Measurements from ENCODE around the gene ANKRD55.
A peak's percentile ranks its signal among the peaks of the same experiment; 100 is the strongest.

The ANKRD55 gene

GRCh38 chr5:56123531-56124243 is 109.4 kb downstream of the ANKRD55 start (continued):
- peak; percentile 38; the same call in 1 of the 2 replicates for TF ChIP-seq ZFP3 (tag by site-specific recombination; IDR thresholded peaks at IDR 0.05; ENCODE audit: low read depth)
- TF ChIP-seq SP3 (tag by site-specific recombination; IDR thresholded peaks at IDR 0.05): peak; percentile 72
- TF ChIP-seq ZNF184 (tag by site-specific recombination; IDR thresholded peaks at IDR 0.05): peak; percentile 58
- TF ChIP-seq HOXC10 (CRISPR knock-in tag; IDR thresholded peaks at IDR 0.05): no peak
- peak; percentile 40; the same call in 1 of the 2 replicates for TF ChIP-seq ZNF610 (tag by site-specific recombination; IDR thresholded peaks at IDR 0.05; ENCODE audit: borderline replicate concordance)
- TF ChIP-seq ZNF10 (tag by site-specific recombination; IDR thresholded peaks at IDR 0.05): 0 out of 2 replicates have a peak, but pooled peaks have one; percentile 35
- TF ChIP-seq WT1 (tag by site-specific recombination; IDR thresholded peaks at IDR 0.05): peak; percentile 95
- peak; percentile 93 for TF ChIP-seq EGR2 (tag by site-specific recombination; IDR thresholded peaks at IDR 0.05; ENCODE audit: low read depth)
- peak; percentile 84 for TF ChIP-seq KLF1 (tag by site-specific recombination; IDR thresholded peaks at IDR 0.05)
- no peak for TF ChIP-seq ZNF704 (tag by site-specific recombination; IDR thresholded peaks at IDR 0.05)
- TF ChIP-seq IKZF3 (tag by site-specific recombination; IDR thresholded peaks at IDR 0.05): peak; percentile 88
- TF ChIP-seq ZNF843 (tag by site-specific recombination; IDR thresholded peaks at IDR 0.05): peak; percentile 94
- TF ChIP-seq ZNF311 (tag by site-specific recombination; IDR thresholded peaks at IDR 0.05; ENCODE audit: borderline replicate concordance): no peak
- no peak for TF ChIP-seq ZNF548 (tag by site-specific recombination; IDR thresholded peaks at IDR 0.05)
- TF ChIP-seq ZNF623 (tag by site-specific recombination; IDR thresholded peaks at IDR 0.05): peak; percentile 34; the same call in 1 of the 2 replicates
- no peak for TF ChIP-seq RBAK (tag by site-specific recombination; IDR thresholded peaks at IDR 0.05)
- TF ChIP-seq HIC1 (tag by site-specific recombination; IDR thresholded peaks at IDR 0.05): peak; percentile 69; the same call in 1 of the 2 replicates
- TF ChIP-seq PRDM6 (tag by site-specific recombination; IDR thresholded peaks at IDR 0.05): peak; percentile 97
- peak; percentile 56; the same call in 1 of the 2 replicates for TF ChIP-seq KLF9 (tag by site-specific recombination; IDR thresholded peaks at IDR 0.05; ENCODE audit: low read depth)
- peak; percentile 56; the same call in 1 of the 2 replicates for TF ChIP-seq ZNF518A (tag by site-specific recombination; conservative IDR thresholded peaks at IDR 0.05; ENCODE audit: low read depth)
- TF ChIP-seq ZBTB20 (tag by site-specific recombination; IDR thresholded peaks at IDR 0.05): peak; percentile 67
- no peak for TF ChIP-seq OVOL3 (tag by site-specific recombination; IDR thresholded peaks at IDR 0.05)
- TF ChIP-seq SP2 (tag by site-specific recombination; IDR thresholded peaks at IDR 0.05): peak; percentile 71
- no peak for TF ChIP-seq ZNF473 (tag by site-specific recombination; IDR thresholded peaks at IDR 0.05)
- TF ChIP-seq ZNF600 (tag by site-specific recombination; IDR thresholded peaks at IDR 0.05): 0 out of 2 replicates have a peak, but pooled peaks have one; percentile 45
- no peak for TF ChIP-seq ZNF350 (tag by site-specific recombination; IDR thresholded peaks at IDR 0.05)
- TF ChIP-seq TRIM28 (IDR thresholded peaks at IDR 0.05; ENCODE audit: borderline replicate concordance, low read length): peak; percentile 97
- TF ChIP-seq MYNN (tag by site-specific recombination; IDR thresholded peaks at IDR 0.05; ENCODE audit: borderline replicate concordance): peak; percentile 71; the same call in 1 of the 2 replicates
- TF ChIP-seq YY2 (tag by site-specific recombination; IDR thresholded peaks at IDR 0.05): no peak

Data from HEK293 (cell line).